Thyroid gland (tissue), 4 donors: ENCODE measurements around the gene AMY1B.
"Not testable (repeated sequence)": the region's sequence is repeated elsewhere in the genome, so short reads cannot be mapped to it uniquely, and the experiment has no call there.

Experiments
- CTCF ChIP-seq, 6 experiments: fragments of 200-600 bp in 3 of 6; fragments of 450-650 bp in 3 of 6; sonication (generic) in 3 of 6; IDR thresholded peaks; one replicate each; pipeline ENCODE4 v1.5.1; 2016 to 2019; ENCODE audit warnings: antibody characterized with exemption in 6 of 6, mild to moderate bottlenecking in 2 of 6, inconsistent platforms in 1 of 6, moderate library complexity in 1 of 6
- POLR2A ChIP-seq, 2 donors: fragments of 450-650 bp; IDR thresholded peaks; one replicate each; pipeline ENCODE4 v1.6.1; 2017; ENCODE audit warnings: antibody characterized with exemption in 2 of 2, mild to moderate bottlenecking in 2 of 2, moderate library complexity in 1 of 2

DNA sequence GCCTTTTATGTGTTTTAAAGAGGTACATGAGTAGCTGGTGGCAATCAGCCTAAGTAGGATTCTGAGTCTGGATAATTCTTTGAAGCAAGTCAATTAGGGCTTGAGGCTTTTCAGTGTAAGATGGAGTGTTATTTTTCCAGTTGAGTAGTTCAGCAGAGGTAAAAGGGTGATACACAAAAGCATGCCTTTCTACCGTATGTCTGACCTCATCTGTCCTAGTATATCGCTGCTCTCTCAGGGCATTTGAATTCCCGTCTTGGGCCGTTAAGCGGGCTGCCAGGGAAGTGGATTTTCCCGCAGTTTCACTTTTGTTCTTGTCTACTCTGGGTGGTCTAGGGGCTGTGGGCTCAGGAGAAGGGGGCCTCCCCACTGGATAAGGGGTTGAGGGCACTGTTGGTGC, 41.9 kb downstream of the AMY1B start:
- not testable (repeated sequence) for TF ChIP-seq CTCF, POLR2A (IDR thresholded peaks at IDR 0.05)
